K562 (cell line): ENCODE measurements around the gene TMX1. TPM values are rescaled to one million over a fixed set of nuclear protein-coding genes. Genes with fewer than 3 reads are reported as not detected.

Source experiments
- ATAC-seq: fragments of 200-7000 bp; cut with Tn5 transposase; 3 replicates; pipeline ENCODE4 v1.9.1; 2020; ENCODE audit warnings: moderate library complexity
- BruUV-seq: library from RNA; stranded (reverse); fragments of 400-500 nt; replicated peaks from 2 replicates; lab custom pipeline; 2021; lab: Mats Ljungman, UMichigan
- CTCF ChIA-PET: fragments of 300-600 bp; formaldehyde crosslinking; extraction: SDS; loops from one replicate; lab custom pipeline; 2021; ENCODE audit warnings: low intra/inter-chr PET ratio; lab: Yijun Ruan, JAX
- POLR2A ChIA-PET: fragments of 300-600, 350-650 bp; sonication (Branson Sonifier 250); formaldehyde crosslinking; extraction: SDS; loops from one replicate; lab custom pipeline; 2021; ENCODE audit warnings: antibody characterized with exemption, inconsistent platforms; lab: Yijun Ruan, JAX
- DNase-seq, 4 experiments: peaks; one replicate each; pipeline versions ENCODE4 v3.0.0 to v3.0.0-alpha.2; 2011 to 2018; ENCODE audit warnings: low spot score in 3 of 4, mixed read lengths in 3 of 4; ENCODE audit errors: extremely low read depth in 1 of 4
- FAIRE-seq: peaks from 2 replicates; lab custom pipeline; 2011; peaks lifted over from hg19 to GRCh38; lab: Jason Lieb, UNC
- H2AFZ ChIP-seq: 2 replicates; pipeline ENCODE4 v1.6.0; 2011; ENCODE audit warnings: low read depth, low read length, control low read depth, inconsistent platforms
- H3K27ac ChIP-seq: fragments of 200-600 bp; 3 replicates; pipeline ENCODE4 v1.8.0; 2011; ENCODE audit warnings: low read depth, mild to moderate bottlenecking, control low read depth, inconsistent platforms, low read length, moderate library complexity, mixed read lengths; ENCODE audit errors: extremely low read depth
- H3K27me3 ChIP-seq, 2 experiments: fragments of 300-600 bp in 1 of 2; 2 replicates in 1 of 2; 3 replicates in 1 of 2; pipeline versions ENCODE4 v1.6.0 to v1.8.0; 2011; ENCODE audit warnings: inconsistent platforms in 2 of 2, low read length in 2 of 2, mild to moderate bottlenecking in 1 of 2, mixed read lengths in 1 of 2, moderate library complexity in 1 of 2; ENCODE audit not compliant: control insufficient read depth in 2 of 2, insufficient read depth in 2 of 2
- H3K36me3 ChIP-seq: fragments of 300-600 bp; 3 replicates; pipeline ENCODE4 v1.8.0; 2011; ENCODE audit warnings: mild to moderate bottlenecking, low read length, inconsistent platforms; ENCODE audit not compliant: control insufficient read depth, insufficient read depth
- H3K4me1 ChIP-seq, 2 experiments: fragments of 200-600 bp in 1 of 2; replicated peaks in 1 of 2; 2 replicates in 1 of 2; 3 replicates in 1 of 2; pipeline versions ENCODE4 v1.5.1 to v1.8.0; 2011; ENCODE audit warnings: inconsistent platforms in 2 of 2, low read length in 2 of 2, mild to moderate bottlenecking in 1 of 2, mixed read lengths in 1 of 2, moderate library complexity in 1 of 2; ENCODE audit not compliant: control insufficient read depth in 2 of 2, insufficient read depth in 2 of 2
- H3K4me2 ChIP-seq: 2 replicates; pipeline ENCODE4 v1.6.1; 2011; ENCODE audit warnings: low read length, control low read depth, inconsistent platforms, mixed read lengths; ENCODE audit not compliant: insufficient read depth
- H3K4me3 ChIP-seq: fragments of 200-600 bp; sonication (generic), shearing (Covaris generic); 2 replicates; pipeline ENCODE4 v1.5.1; 2016; ENCODE audit warnings: control low read depth, inconsistent platforms
- H3K79me2 ChIP-seq: fragments of 200-600 bp; 3 replicates; pipeline ENCODE4 v1.8.0; 2011; ENCODE audit warnings: low read length, inconsistent platforms; ENCODE audit not compliant: control insufficient read depth, insufficient read depth
- H3K9ac ChIP-seq, 2 experiments: 2 replicates each; pipeline versions ENCODE4 v1.6.0 to v1.6.1; 2011; ENCODE audit warnings: low read depth in 2 of 2, low read length in 2 of 2, control low read depth in 1 of 2, inconsistent platforms in 1 of 2, mild to moderate bottlenecking in 1 of 2, mixed read lengths in 1 of 2; ENCODE audit not compliant: insufficient read depth in 1 of 2
- H3K9me1 ChIP-seq: one replicate; pipeline ENCODE4 v1.6.0; 2011; ENCODE audit warnings: inconsistent platforms, mild to moderate bottlenecking, low read length, moderate library complexity; ENCODE audit not compliant: control insufficient read depth, insufficient read depth
- H3K9me3 ChIP-seq: replicated peaks from 2 replicates; pipeline ENCODE4 v1.5.1; 2011; ENCODE audit warnings: low read depth, low read length, inconsistent platforms; ENCODE audit not compliant: control insufficient read depth, insufficient read depth
- H4K20me1 ChIP-seq: replicated peaks from 2 replicates; pipeline ENCODE4 v1.6.1; 2011; ENCODE audit warnings: low read length, inconsistent platforms, mixed read lengths; ENCODE audit not compliant: control insufficient read depth, insufficient read depth
- BRF1 ChIP-seq: IDR thresholded peaks from 3 replicates; pipeline ENCODE4 v1.6.1; 2011; ENCODE audit warnings: borderline replicate concordance, mild to moderate bottlenecking; ENCODE audit not compliant: insufficient read length; ENCODE audit errors: extremely low read depth
- DPF2 ChIP-seq: fragments of 450-650 bp; IDR thresholded peaks from 2 replicates; pipeline ENCODE4 v1.6.1; 2016
- EP300 ChIP-seq: IDR thresholded peaks from 2 replicates; pipeline ENCODE4 v1.6.1; 2012; ENCODE audit warnings: low read length, improper control_type of control experiment
- GTF3C2 ChIP-seq: IDR thresholded peaks from 3 replicates; pipeline ENCODE4 v1.6.1; 2011; ENCODE audit warnings: borderline replicate concordance, mild to moderate bottlenecking, moderate library complexity; ENCODE audit not compliant: insufficient read length; ENCODE audit errors: extremely low read depth
- MTF1 ChIP-seq: fragments of 250-450 bp; sonication (Bioruptor Pico); IDR thresholded peaks from 2 replicates; pipeline ENCODE4 v1.9.0; 2021; ENCODE audit warnings: moderate library complexity, mild to moderate bottlenecking, inconsistent platforms, borderline replicate concordance
- SP2 ChIP-seq: IDR thresholded peaks from 2 replicates; pipeline ENCODE4 v1.6.1; 2011; ENCODE audit warnings: mild to moderate bottlenecking, low read depth, low read length, moderate library complexity; ENCODE audit not compliant: poor library complexity, severe bottlenecking; ENCODE audit errors: extremely low read depth
- TCF3 ChIP-seq: sonication (generic); formaldehyde crosslinking; IDR thresholded peaks from 2 replicates; pipeline ENCODE4 v1.4.0; 2020; ENCODE audit warnings: mild to moderate bottlenecking, missing genetic modification reagents
- ZNF263 ChIP-seq: sonication (generic); formaldehyde crosslinking; IDR thresholded peaks from 2 replicates; pipeline ENCODE4 v1.8.0; 2022; ENCODE audit warnings: mild to moderate bottlenecking, missing genetic modification reagents, borderline replicate concordance
- ZNF431 ChIP-seq: sonication (generic); formaldehyde crosslinking; IDR thresholded peaks from 2 replicates; pipeline ENCODE4 v1.8.0; 2022; ENCODE audit warnings: mild to moderate bottlenecking, missing genetic modification reagents
- ZNF780A ChIP-seq: fragments of 250-450 bp; sonication (Bioruptor Pico); IDR thresholded peaks from 2 replicates; pipeline ENCODE4 v1.5.0; 2021; ENCODE audit warnings: mild to moderate bottlenecking
- WGBS: fragments of 100-300 bp; shearing (Covaris generic); methylation state at CpG from one replicate; pipeline ENCODE4 v1.1.6; 2016; ENCODE audit warnings: low coverage, mixed read lengths; ENCODE audit not compliant: insufficient coverage; ENCODE audit errors: missing lambda C conversion rate; 5-methylcytosine and 5-hydroxymethylcytosine counted together
- in situ Hi-C: fragments of 300-500 bp; cut with MboI; formaldehyde crosslinking; loops from 4 replicates; pipeline ENCODE4 v1.15.0; 2018; ENCODE audit warnings: inconsistent platforms, mixed read lengths
- intact Hi-C: fragments of 100-400 bp; cut with micrococcal nuclease; formaldehyde crosslinking; loops from 2 replicates; pipeline ENCODE4 v1.14.2; 2022
- polyA plus RNA-seq, 8 experiments: library from polyadenylated mRNA; depleted of rRNA in 4 of 8; stranded (reverse) in 5 of 8; unstranded in 3 of 8; fragments of >200 nt; fragmentation: Nextera tagmentation in 2 of 8; fragmentation: Illumina TruSeq in 1 of 8; extraction: Ambion mirVana in 2 of 8; extraction: Trizol in 1 of 8; gene quantifications; 2 replicates each; pipeline versions ENCODE4 v1.2.1 to v1.2.3, GENCODE V29; 2011 to 2014; ENCODE audit warnings: inconsistent platforms in 1 of 8, missing spikeins in 1 of 8
- total RNA-seq, 7 experiments: library from RNA; depleted of rRNA in 6 of 7; stranded (reverse); fragments of >200 nt in 6 of 7; fragmentation: Illumina TruSeq in 2 of 7; extraction: Trizol in 2 of 7; gene quantifications; 2 replicates each; pipeline versions ENCODE4 v1.2.1 to v1.2.3, GENCODE V29; 2011 to 2021; ENCODE audit warnings: low replicate concordance in 1 of 7
- TF ChIP-seq, protein P1 (sequence below): fragments of 250-450 bp; sonication (Bioruptor Pico); IDR thresholded peaks from 2 replicates; pipeline ENCODE4 v1.8.0; 2021; ENCODE audit warnings: moderate library complexity, mild to moderate bottlenecking, inconsistent platforms
- TF ChIP-seq, protein P2 (sequence below): fragments of 450-650 bp; formaldehyde crosslinking; IDR thresholded peaks from 2 replicates; pipeline ENCODE4 v1.4.0; 2020; ENCODE audit warnings: mild to moderate bottlenecking, mixed read lengths
- TF ChIP-seq, protein P3 (sequence below): fragments of 250-450 bp; sonication (Bioruptor Pico); IDR thresholded peaks from 2 replicates; pipeline ENCODE4 v1.4.0; 2020; ENCODE audit warnings: mild to moderate bottlenecking, moderate library complexity, borderline replicate concordance

TMX1 gene
- total and polyA plus RNA-seq, 9 of the 15 experiments (the other 6 are each of a cell fraction or from before 2014, with no cell fraction given): 19.5 to 101 (median 34.7) TPM

GRCh38 chr14:51297066-51297465 is 57.0 kb downstream of the TMX1 start:
- Histone ChIP-seq H3K4me3 (no peak overlapping the region), H3K36me3 (no peaks in the 10 kb centered on the region), H4K20me1 (no peaks in the 10 kb centered on the region), H3K27ac (no peak overlapping the region)
- in situ Hi-C loops (no loop called here), intact Hi-C loops (no loop called here)
- no TSS peak for BruUV-seq
- DNase-seq (no peak), FAIRE-seq (no peak), ATAC-seq (no peak)
- CTCF ChIA-PET: no interaction called here
- TF ChIP-seq, protein P1, sequence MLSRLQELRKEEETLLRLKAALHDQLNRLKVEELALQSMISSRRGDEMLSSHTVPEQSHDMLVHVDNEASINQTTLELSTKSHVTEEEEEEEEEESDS (CRISPR knock-in tag): no peak
- TF ChIP-seq MTF1 (CRISPR knock-in tag) (no peak), EP300 (no peak), ZNF263 (no peak), ZNF431 (CRISPR knock-in tag) (no peak), GTF3C2 (no peak), BRF1 (no peak), DPF2 (no peak), TCF3 (CRISPR knock-in tag) (no peak), SP2 (no peak), ZNF780A (CRISPR knock-in tag) (no peak)
- TF ChIP-seq, protein P2, sequence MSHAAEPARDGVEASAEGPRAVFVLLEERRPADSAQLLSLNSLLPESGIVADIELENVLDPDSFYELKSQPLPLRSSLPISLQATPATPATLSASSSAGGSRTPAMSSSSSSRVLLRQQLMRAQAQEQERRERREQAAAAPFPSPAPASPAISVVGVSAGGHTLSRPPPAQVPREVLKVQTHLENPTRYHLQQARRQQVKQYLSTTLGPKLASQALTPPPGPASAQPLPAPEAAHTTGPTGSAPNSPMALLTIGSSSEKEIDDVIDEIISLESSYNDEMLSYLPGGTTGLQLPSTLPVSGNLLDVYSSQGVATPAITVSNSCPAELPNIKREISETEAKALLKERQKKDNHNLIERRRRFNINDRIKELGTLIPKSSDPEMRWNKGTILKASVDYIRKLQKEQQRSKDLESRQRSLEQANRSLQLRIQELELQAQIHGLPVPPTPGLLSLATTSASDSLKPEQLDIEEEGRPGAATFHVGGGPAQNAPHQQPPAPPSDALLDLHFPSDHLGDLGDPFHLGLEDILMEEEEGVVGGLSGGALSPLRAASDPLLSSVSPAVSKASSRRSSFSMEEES: no peak
- TF ChIP-seq, protein P3, sequence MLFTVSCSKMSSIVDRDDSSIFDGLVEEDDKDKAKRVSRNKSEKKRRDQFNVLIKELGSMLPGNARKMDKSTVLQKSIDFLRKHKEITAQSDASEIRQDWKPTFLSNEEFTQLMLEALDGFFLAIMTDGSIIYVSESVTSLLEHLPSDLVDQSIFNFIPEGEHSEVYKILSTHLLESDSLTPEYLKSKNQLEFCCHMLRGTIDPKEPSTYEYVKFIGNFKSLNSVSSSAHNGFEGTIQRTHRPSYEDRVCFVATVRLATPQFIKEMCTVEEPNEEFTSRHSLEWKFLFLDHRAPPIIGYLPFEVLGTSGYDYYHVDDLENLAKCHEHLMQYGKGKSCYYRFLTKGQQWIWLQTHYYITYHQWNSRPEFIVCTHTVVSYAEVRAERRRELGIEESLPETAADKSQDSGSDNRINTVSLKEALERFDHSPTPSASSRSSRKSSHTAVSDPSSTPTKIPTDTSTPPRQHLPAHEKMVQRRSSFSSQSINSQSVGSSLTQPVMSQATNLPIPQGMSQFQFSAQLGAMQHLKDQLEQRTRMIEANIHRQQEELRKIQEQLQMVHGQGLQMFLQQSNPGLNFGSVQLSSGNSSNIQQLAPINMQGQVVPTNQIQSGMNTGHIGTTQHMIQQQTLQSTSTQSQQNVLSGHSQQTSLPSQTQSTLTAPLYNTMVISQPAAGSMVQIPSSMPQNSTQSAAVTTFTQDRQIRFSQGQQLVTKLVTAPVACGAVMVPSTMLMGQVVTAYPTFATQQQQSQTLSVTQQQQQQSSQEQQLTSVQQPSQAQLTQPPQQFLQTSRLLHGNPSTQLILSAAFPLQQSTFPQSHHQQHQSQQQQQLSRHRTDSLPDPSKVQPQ (CRISPR knock-in tag): no peak
- TF ChIP-seq, all 486 proteins: peak for 0
- Histone ChIP-seq H3K79me2 (no peaks in the 10 kb centered on the region), H3K9ac (no peak overlapping the region), H3K4me2 (no peak overlapping the region), H3K27me3 (peaks cover 0 to 2% of the 10 kb centered on the region in 2 experiments; a peak in 1 of 5 replicates), H3K9me1 (no peaks in the 10 kb centered on the region), H3K4me1 (no peaks in the 10 kb centered on the region), H3K9me3 (no peaks in the 10 kb centered on the region), H2AFZ (no peak overlapping the region)
- POLR2A ChIA-PET: interaction anchor here (0.6 kb wide), 1 partner anchor 21 kb away, joined by 4 read pairs; no protein-coding TSS in a partner anchor
- WGBS: 11% methylated on average over 3 of the region's 3 CpGs
